HepG2 (cell line): Measurements from ENCODE around the gene INSL6. TPM values are rescaled to one million over a fixed set of nuclear protein-coding genes. Genes with fewer than 3 reads are reported as not detected.
"Not testable (repeated sequence)": the region's sequence is repeated elsewhere in the genome, so short reads cannot be mapped to it uniquely, and the experiment has no call there.

Source experiments
- ATAC-seq: fragments of 200-7000 bp; cut with Tn5 transposase; 3 replicates; pipeline ENCODE4 v1.9.1; 2020; ENCODE audit warnings: mild to moderate bottlenecking, moderate library complexity
- BruUV-seq: library from RNA; stranded (reverse); fragments of 400-500 nt; replicated peaks from 2 replicates; lab custom pipeline; 2021; lab: Mats Ljungman, UMichigan
- CTCF ChIA-PET: fragments of 300-600 bp; formaldehyde crosslinking; extraction: SDS; loops from one replicate; lab custom pipeline; 2021; ENCODE audit warnings: low total read pairs, inconsistent platforms, low intra/inter-chr PET ratio; lab: Yijun Ruan, JAX
- POLR2A ChIA-PET: fragments of 350-600 bp; sonication (Branson Sonifier 250); formaldehyde crosslinking; loops from one replicate; lab custom pipeline; 2020; ENCODE audit warnings: antibody characterized with exemption, inconsistent platforms; lab: Yijun Ruan, JAX
- DNase-seq: peaks from one replicate; pipeline ENCODE4 v3.0.0-alpha.2; 2015; ENCODE audit warnings: low spot score
- FAIRE-seq: peaks from 3 replicates; lab custom pipeline; 2011; peaks lifted over from hg19 to GRCh38; lab: Jason Lieb, UNC
- H2AFZ ChIP-seq: one replicate; pipeline ENCODE4 v1.6.1; 2011; ENCODE audit warnings: low read length, inconsistent platforms
- H3K27ac ChIP-seq: fragments of 300-600 bp; 3 replicates; pipeline ENCODE4 v1.8.0; 2011; ENCODE audit warnings: mixed run types, mild to moderate bottlenecking, mixed read lengths, low read length, inconsistent platforms; ENCODE audit not compliant: insufficient read depth; ENCODE audit errors: extremely low read length
- H3K27me3 ChIP-seq, 2 experiments: fragments of 200-600 bp in 1 of 2; 2 replicates in 1 of 2; 3 replicates in 1 of 2; pipeline versions ENCODE4 v1.6.0 to v1.8.0; 2011; ENCODE audit warnings: low read length in 2 of 2, mild to moderate bottlenecking in 2 of 2, moderate library complexity in 2 of 2, inconsistent platforms in 1 of 2; ENCODE audit not compliant: insufficient read depth in 2 of 2, control insufficient read depth in 1 of 2
- H3K36me3 ChIP-seq, 2 experiments: fragments of 200-600 bp in 1 of 2; replicated peaks in 1 of 2; 2 replicates in 1 of 2; 3 replicates in 1 of 2; pipeline versions ENCODE4 v1.5.1 to v1.8.0; 2011; ENCODE audit warnings: low read length in 2 of 2, inconsistent platforms in 1 of 2; ENCODE audit not compliant: insufficient read depth in 2 of 2, control insufficient read depth in 1 of 2
- H3K4me1 ChIP-seq: 2 replicates; pipeline ENCODE4 v1.5.1; 2012; ENCODE audit warnings: low read length, inconsistent platforms; ENCODE audit not compliant: insufficient read depth
- H3K4me2 ChIP-seq: 2 replicates; pipeline ENCODE4 v1.6.0; 2011; ENCODE audit warnings: low read depth, low read length, inconsistent platforms
- H3K4me3 ChIP-seq, 3 experiments: fragments of 200-600 bp in 1 of 3; sonication (generic), shearing (Covaris generic) in 1 of 3; replicated peaks in 1 of 3; 2 replicates each; pipeline ENCODE4 v1.5.1; 2011 to 2016; ENCODE audit warnings: low read length in 3 of 3, inconsistent platforms in 2 of 3, low read depth in 2 of 3, mild to moderate bottlenecking in 2 of 3, control low read depth in 1 of 3, mixed read lengths in 1 of 3; ENCODE audit not compliant: insufficient read depth in 1 of 3
- H3K79me2 ChIP-seq: one replicate; pipeline ENCODE4 v1.6.1; 2011; ENCODE audit warnings: low read length, inconsistent platforms; ENCODE audit not compliant: insufficient read depth
- H3K9ac ChIP-seq: 2 replicates; pipeline ENCODE4 v1.6.0; 2011; ENCODE audit warnings: mild to moderate bottlenecking, low read depth, low read length, inconsistent platforms; ENCODE audit not compliant: insufficient read depth
- H3K9me3 ChIP-seq: 2 replicates; pipeline ENCODE4 v1.5.1; 2012; ENCODE audit warnings: mild to moderate bottlenecking, low read length
- H4K20me1 ChIP-seq: 2 replicates; pipeline ENCODE4 v1.6.0; 2011; ENCODE audit warnings: inconsistent platforms, mild to moderate bottlenecking, low read length, moderate library complexity; ENCODE audit not compliant: insufficient read depth
- CENPT ChIP-seq: sonication (generic); formaldehyde crosslinking; IDR thresholded peaks from 2 replicates; pipeline ENCODE4 v1.8.0; 2022; ENCODE audit warnings: low read depth, mild to moderate bottlenecking, moderate library complexity, missing genetic modification reagents
- E2F5 ChIP-seq: sonication (generic); formaldehyde crosslinking; conservative IDR thresholded peaks from 2 replicates; pipeline ENCODE4 v1.4.0; 2020; ENCODE audit warnings: missing genetic modification reagents
- HOXA9 ChIP-seq: sonication (generic); formaldehyde crosslinking; IDR thresholded peaks from 2 replicates; pipeline ENCODE4 v1.8.1; 2022; ENCODE audit warnings: missing genetic modification reagents, mild to moderate bottlenecking, moderate library complexity, borderline replicate concordance
- KLF15 ChIP-seq: sonication (generic); formaldehyde crosslinking; IDR thresholded peaks from 2 replicates; pipeline ENCODE4 v1.8.1; 2023; ENCODE audit warnings: borderline replicate concordance, mild to moderate bottlenecking, inconsistent platforms, missing genetic modification reagents, mixed read lengths
- SP1 ChIP-seq, 2 experiments: fragments of 450-650 bp in 1 of 2; sonication (generic) in 1 of 2; formaldehyde crosslinking in 1 of 2; IDR thresholded peaks; 2 replicates each; pipeline versions ENCODE4 v1.4.0 to v1.6.1; 2016 to 2020; ENCODE audit warnings: missing genetic modification reagents in 1 of 2
- WIZ ChIP-seq: sonication (generic); formaldehyde crosslinking; IDR thresholded peaks from 2 replicates; pipeline ENCODE4 v1.5.1; 2020; ENCODE audit warnings: mild to moderate bottlenecking, missing genetic modification reagents
- ZKSCAN5 ChIP-seq: sonication (generic); formaldehyde crosslinking; IDR thresholded peaks from 2 replicates; pipeline ENCODE4 v1.5.1; 2020; ENCODE audit warnings: mild to moderate bottlenecking, missing genetic modification reagents
- ZNF124 ChIP-seq: sonication (generic); formaldehyde crosslinking; IDR thresholded peaks from 2 replicates; pipeline ENCODE4 v1.4.0; 2020; ENCODE audit warnings: missing genetic modification reagents
- ZNF333 ChIP-seq: sonication (generic); formaldehyde crosslinking; IDR thresholded peaks from 2 replicates; pipeline ENCODE4 v1.4.0; 2020; ENCODE audit warnings: mild to moderate bottlenecking, missing genetic modification reagents, borderline replicate concordance
- ZNF674 ChIP-seq: sonication (generic); formaldehyde crosslinking; IDR thresholded peaks from 2 replicates; pipeline ENCODE4 v1.5.0; 2020; ENCODE audit warnings: low read depth, mild to moderate bottlenecking, missing genetic modification reagents
- ZNF775 ChIP-seq: sonication (generic); formaldehyde crosslinking; IDR thresholded peaks from 2 replicates; pipeline ENCODE4 v1.4.0; 2020; ENCODE audit warnings: missing genetic modification reagents, mild to moderate bottlenecking, moderate library complexity, borderline replicate concordance
- ZNF781 ChIP-seq: sonication (generic); formaldehyde crosslinking; IDR thresholded peaks from 2 replicates; pipeline ENCODE4 v1.5.1; 2020; ENCODE audit warnings: borderline replicate concordance, mild to moderate bottlenecking, missing genetic modification reagents; ENCODE audit errors: not compliant biosample characterization
- WGBS: methylation state at CpG from one replicate; pipeline ENCODE4 v1.1.6; 2017; ENCODE audit warnings: low lambda C conversion rate; 5-methylcytosine and 5-hydroxymethylcytosine counted together
- in situ Hi-C: cut with HindIII; loops from 2 replicates; pipeline ENCODE4 v1.10.0; 2017; ENCODE audit warnings: low pct_unique_long_range_greater_than_20kb; ENCODE audit not compliant: extremely low pct_ligation_motif_present
- intact Hi-C: fragments of 100-400 bp; cut with micrococcal nuclease; formaldehyde crosslinking; loops from one replicate; pipeline ENCODE4 v1.10.0; 2022; ENCODE audit not compliant: unreplicated experiment
- polyA plus RNA-seq, 8 experiments: library from polyadenylated mRNA; depleted of rRNA in 3 of 8; stranded (reverse) in 7 of 8; unstranded in 1 of 8; fragments of >200 nt; fragmentation: Illumina TruSeq in 4 of 8; extraction: Trizol in 4 of 8; gene quantifications; 2 replicates each; pipeline versions ENCODE4 v1.2.1 to v1.2.3, GENCODE V29; 2011 to 2016; ENCODE audit warnings: low read depth in 4 of 8, missing spikeins in 1 of 8, mixed read lengths in 1 of 8; ENCODE audit not compliant: insufficient read depth in 1 of 8
- total RNA-seq, 5 experiments: library from RNA; depleted of rRNA; stranded (reverse); fragments of >200 nt; fragmentation: Illumina TruSeq; extraction: Trizol; gene quantifications; 2 replicates each; pipeline ENCODE4 v1.2.3, GENCODE V29; 2016; ENCODE audit warnings: low read depth in 1 of 5

The INSL6 gene
- total and polyA plus RNA-seq, 2 of the 13 experiments (the other 11 are each of a cell fraction or from before 2014, with no cell fraction given) = not detected

GRCh38 chr9:5180631-5181030 lies 4.8 kb downstream of the INSL6 start:
- FAIRE-seq, H3K4me2 ChIP-seq, H3K4me3 ChIP-seq, H3K27ac ChIP-seq, H3K36me3 ChIP-seq, H4K20me1 ChIP-seq, BruUV-seq, in situ Hi-C loops, H3K27me3 ChIP-seq, POLR2A ChIA-PET, H3K9me3 ChIP-seq, H3K79me2 ChIP-seq, CTCF ChIA-PET, ATAC-seq, H3K9ac ChIP-seq, H3K4me1 ChIP-seq, DNase-seq, H2AFZ ChIP-seq, intact Hi-C loops: not testable (repeated sequence)
- 12% methylated on average over 2 of the region's 2 CpGs for WGBS

GRCh38 chr9:5178126-5178805 lies 7.2 kb downstream of the INSL6 start:
- ATAC-seq (no peak), FAIRE-seq (no peak)
- ChIA-PET POLR2A (no interaction called here), CTCF (no interaction called here)
- Histone ChIP-seq H3K9ac (no peak overlapping the region), H3K4me3 (no peak overlapping the region), H3K4me2 (no peak overlapping the region), H4K20me1 (no peaks in the 10 kb centered on the region), H3K27me3 (no peaks in the 10 kb centered on the region), H3K27ac (no peak overlapping the region), H2AFZ (no peak overlapping the region)
- BruUV-seq = no TSS peak
- in situ Hi-C loops (no loop called here), intact Hi-C loops (no loop called here)
- WGBS = 33% methylated on average over 2 of the region's 4 CpGs
- TF ChIP-seq E2F5 (CRISPR knock-in tag) (no peak), ZNF775 (CRISPR knock-in tag) (no peak), ZNF333 (no peak), CENPT (CRISPR knock-in tag) (no peak), WIZ (CRISPR knock-in tag) (no peak), KLF15 (no peak), ZNF674 (CRISPR knock-in tag) (no peak), ZNF124 (CRISPR knock-in tag) (no peak), ZKSCAN5 (CRISPR knock-in tag) (no peak), ZNF781 (CRISPR knock-in tag) (no peak), SP1 (IDR thresholded peaks at IDR 0.05) (no peak), SP1 (CRISPR knock-in tag; IDR thresholded peaks at IDR 0.05) (no peak), HOXA9 (no peak)
- TF ChIP-seq, all 625 proteins: peak for 0
- DNase-seq = no peak
- Histone ChIP-seq H3K4me1 (no peaks in the 10 kb centered on the region), H3K79me2 (no peaks in the 10 kb centered on the region), H3K9me3 (no peaks in the 10 kb centered on the region), H3K36me3 (no peaks in the 10 kb centered on the region)
